Activated CD4-positive, alpha-beta memory T cell treated with anti-CD3 and anti-CD28 coated beads, Interleukin-2, amount 10 ng/mL, durations not matched to agents 7 days and 5 days (primary cell): Measurements from ENCODE around the gene ERP44. TPM values are rescaled to one million over a fixed set of nuclear protein-coding genes. Genes with fewer than 3 reads are reported as not detected.

ENCODE experiments used
- CTCF ChIA-PET: fragments of 350-600 bp; sonication (Branson Sonifier 250); formaldehyde crosslinking; loops from one replicate; lab custom pipeline; 2021; ENCODE audit warnings: antibody characterized with exemption, inconsistent platforms; lab: Charles Lee
- POLR2A ChIA-PET: fragments of 350-600 bp; sonication (Branson Sonifier 250); formaldehyde crosslinking; loops from one replicate; lab custom pipeline; 2021; ENCODE audit warnings: antibody characterized with exemption; lab: Charles Lee
- DNase-seq: peaks from one replicate; pipeline ENCODE4 v3.0.0-alpha.2; 2020
- H3K27ac Mint-ChIP-seq: one replicate; pipeline ENCODE4 v1.8.0; 2021; ENCODE audit warnings: mild to moderate bottlenecking, mixed read lengths
- H3K27me3 Mint-ChIP-seq: one replicate; pipeline ENCODE4 v1.8.0; 2021; ENCODE audit warnings: mixed read lengths
- H3K36me3 Mint-ChIP-seq: one replicate; pipeline ENCODE4 v1.8.0; 2021; ENCODE audit warnings: low read depth, mixed read lengths
- H3K4me1 Mint-ChIP-seq: one replicate; pipeline ENCODE4 v1.8.0; 2021; ENCODE audit warnings: mixed read lengths
- H3K4me3 Mint-ChIP-seq: one replicate; pipeline ENCODE4 v1.8.0; 2021; ENCODE audit warnings: mild to moderate bottlenecking, mixed read lengths
- H3K9me3 Mint-ChIP-seq: one replicate; pipeline ENCODE4 v1.8.0; 2021; ENCODE audit warnings: mixed read lengths
- total RNA-seq, 2 experiments: library from RNA; stranded (reverse); gene quantifications; one replicate each; pipeline ENCODE4 v1.2.3, GENCODE V29; 2021

Gene ERP44
- total RNA-seq, 2 experiments from 2014 or later = 22.3 to 23.3 TPM

GRCh38 chr9:100057624-100058023 lies 41.2 kb downstream of the ERP44 start:
- Mint-ChIP-seq H3K36me3 (peaks cover 19% of the 10 kb centered on the region), H3K4me3 (no peak overlapping the region), H3K27me3 (no peaks in the 10 kb centered on the region), H3K27ac (no peak overlapping the region), H3K4me1 (peaks cover 2% of the 10 kb centered on the region), H3K9me3 (no peaks in the 10 kb centered on the region)
- ChIA-PET CTCF (no interaction called here), POLR2A (no interaction called here)
- no peak for DNase-seq

DNA sequence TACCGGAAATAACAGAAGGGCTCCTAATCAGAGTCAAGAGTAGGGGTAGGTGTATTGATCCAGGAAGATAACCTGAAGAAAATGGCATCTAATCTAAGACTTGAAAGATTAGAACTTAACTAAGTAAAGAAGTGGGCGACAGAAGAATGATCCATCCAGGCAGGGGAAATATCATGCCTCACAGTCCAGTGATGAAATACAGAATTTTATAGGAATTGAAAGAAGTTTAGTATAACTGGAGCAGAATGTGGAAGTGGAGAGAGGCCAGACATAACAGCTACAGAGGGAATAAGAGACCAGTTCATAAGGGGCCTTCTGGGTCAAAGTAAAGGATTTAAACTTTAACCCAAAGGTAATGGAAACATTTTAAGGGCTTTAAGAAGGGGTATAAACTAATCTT lies 42.2 kb downstream of the ERP44 start:
- CTCF ChIA-PET = no interaction called here
- no peaks in the 10 kb centered on the region for H3K9me3 Mint-ChIP-seq
- DNase-seq = no peak
- POLR2A ChIA-PET = no interaction called here
- H3K27me3 Mint-ChIP-seq = no peaks in the 10 kb centered on the region
- H3K36me3 Mint-ChIP-seq = peaks cover 20% of the 10 kb centered on the region
- peaks cover 2% of the 10 kb centered on the region for H3K4me1 Mint-ChIP-seq
- no peak overlapping the region for H3K27ac Mint-ChIP-seq
- H3K4me3 Mint-ChIP-seq = no peak overlapping the region

- no peak for DNase-seq
- H3K27me3 Mint-ChIP-seq = no peaks in the 10 kb centered on the region
- H3K9me3 Mint-ChIP-seq = no peaks in the 10 kb centered on the region
- H3K36me3 Mint-ChIP-seq = peaks cover 29% of the 10 kb centered on the region
- no peak overlapping the region for H3K27ac Mint-ChIP-seq
- H3K4me3 Mint-ChIP-seq = no peak overlapping the region
- no peaks in the 10 kb centered on the region for H3K4me1 Mint-ChIP-seq
- CTCF ChIA-PET = no interaction called here
- POLR2A ChIA-PET = no interaction called here
Observed at GRCh38 chr9:100052375-100052774, 46.4 kb downstream of the ERP44 start.

GRCh38 chr9:100049551-100049950 lies 49.2 kb downstream of the ERP44 start:
- POLR2A ChIA-PET = no interaction called here
- no peak for DNase-seq
- H3K4me3 Mint-ChIP-seq = no peak overlapping the region
- no peaks in the 10 kb centered on the region for H3K27me3 Mint-ChIP-seq
- no peaks in the 10 kb centered on the region for H3K9me3 Mint-ChIP-seq
- no peaks in the 10 kb centered on the region for H3K4me1 Mint-ChIP-seq
- CTCF ChIA-PET = no interaction called here
- H3K27ac Mint-ChIP-seq = no peak overlapping the region
- peaks cover 42% of the 10 kb centered on the region for H3K36me3 Mint-ChIP-seq

DNA sequence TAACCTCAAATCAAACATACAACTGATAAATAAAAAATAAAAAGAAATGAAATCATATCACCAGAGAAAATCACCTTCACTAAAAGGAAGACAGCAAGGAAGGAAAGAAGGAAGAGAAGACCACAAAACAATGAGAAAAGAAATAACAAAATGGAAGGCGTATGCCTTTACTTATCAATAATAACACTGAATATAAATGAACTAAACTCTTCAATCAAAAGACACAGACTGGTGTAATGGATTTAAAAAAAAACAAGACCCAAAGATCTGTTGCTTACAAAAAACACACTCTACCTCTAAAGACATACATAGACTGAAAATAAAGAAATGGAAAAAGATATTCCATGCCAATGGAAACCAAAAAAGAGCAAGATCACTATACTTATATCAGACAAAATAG lies 60.3 kb downstream of the ERP44 start:
- H3K9me3 Mint-ChIP-seq = peaks cover 15% of the 10 kb centered on the region
- CTCF ChIA-PET = no interaction called here

GRCh38 chr9:100033877-100034551 lies 64.8 kb downstream of the ERP44 start:
- Mint-ChIP-seq H3K27ac (peak overlapping the region; percentile 7), H3K27me3 (no peaks in the 10 kb centered on the region), H3K4me1 (peaks cover 28% of the 10 kb centered on the region), H3K36me3 (peaks cover 68% of the 10 kb centered on the region), H3K4me3 (no peak overlapping the region), H3K9me3 (peaks cover 8% of the 10 kb centered on the region)
- ChIA-PET CTCF (no interaction called here), POLR2A (no interaction called here)
- no peak for DNase-seq

More for the DNA sequence above, 60.3 kb downstream of the ERP44 start:
- Mint-ChIP-seq H3K4me1 (peaks cover 23% of the 10 kb centered on the region), H3K4me3 (no peak overlapping the region), H3K27me3 (no peaks in the 10 kb centered on the region), H3K36me3 (peaks cover 81% of the 10 kb centered on the region), H3K27ac (no peak overlapping the region)
- no peak for DNase-seq
- POLR2A ChIA-PET = no interaction called here

GRCh38 chr9:100030548-100030947 lies 68.3 kb downstream of the ERP44 start:
- Mint-ChIP-seq H3K9me3 (peaks cover 6% of the 10 kb centered on the region), H3K27ac (no peak overlapping the region), H3K27me3 (no peaks in the 10 kb centered on the region), H3K4me3 (no peak overlapping the region), H3K4me1 (peaks cover 29% of the 10 kb centered on the region), H3K36me3 (peaks cover 39% of the 10 kb centered on the region)
- no peak for DNase-seq
- POLR2A ChIA-PET = interaction anchor here (0.5 kb wide), 1 partner anchor 192 kb away, joined by 3 read pairs; no protein-coding TSS in a partner anchor
- CTCF ChIA-PET = interaction anchor here (1.8 kb wide), 1 partner anchor 14 kb away, joined by 4 read pairs; no protein-coding TSS in a partner anchor

GRCh38 chr9:100029251-100029650 lies 69.5 kb downstream of the ERP44 start:
- Mint-ChIP-seq H3K36me3 (peaks cover 28% of the 10 kb centered on the region), H3K4me3 (no peak overlapping the region), H3K9me3 (peaks cover 6% of the 10 kb centered on the region), H3K27ac (no peak overlapping the region), H3K4me1 (peaks cover 20% of the 10 kb centered on the region), H3K27me3 (no peaks in the 10 kb centered on the region)
- CTCF ChIA-PET = interaction anchor here (1.1 to 2.4 kb wide), 2 partner anchors 180 to 190 kb away, joined by 5 to 8 read pairs; no protein-coding TSS in a partner anchor
- DNase-seq = no peak
- POLR2A ChIA-PET = interaction anchor here (0.7 kb wide), 1 partner anchor 585 kb away, joined by 3 read pairs; no protein-coding TSS in a partner anchor

- peak; percentile 73 for DNase-seq
- H3K4me1 Mint-ChIP-seq = peaks cover 12% of the 10 kb centered on the region
- CTCF ChIA-PET = interaction anchor here (1.0 to 2.5 kb wide), 8 partner anchors 9 to 297 kb away, joined by 4 to 12 read pairs (median 7); no protein-coding TSS in a partner anchor
- peaks cover 18% of the 10 kb centered on the region for H3K36me3 Mint-ChIP-seq
- no peak overlapping the region for H3K27ac Mint-ChIP-seq
- H3K9me3 Mint-ChIP-seq = no peaks in the 10 kb centered on the region
- POLR2A ChIA-PET = no interaction called here
- no peak overlapping the region for H3K4me3 Mint-ChIP-seq
- H3K27me3 Mint-ChIP-seq = no peaks in the 10 kb centered on the region
Observed at GRCh38 chr9:100028201-100028784, 70.5 kb downstream of the ERP44 start.

DNA sequence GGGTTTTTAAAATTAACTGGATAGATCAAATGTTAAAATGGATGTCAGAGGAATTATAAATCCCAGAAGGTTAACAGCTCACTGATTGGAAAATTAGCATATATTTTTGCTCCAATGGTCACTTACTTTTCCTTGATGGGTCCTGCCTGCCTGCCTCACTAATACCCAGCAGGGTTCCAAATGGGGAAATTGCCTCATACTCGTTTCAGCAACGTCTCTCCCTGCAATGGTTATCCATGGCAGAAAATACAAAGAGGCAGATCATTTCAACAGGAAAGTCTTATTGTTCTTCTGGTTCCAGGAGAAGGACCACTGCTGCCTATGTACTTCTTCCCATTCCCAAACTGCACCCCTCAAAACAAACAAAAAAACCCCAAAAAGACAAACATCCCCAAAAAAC lies 71.3 kb downstream of the ERP44 start:
- Mint-ChIP-seq H3K27me3 (no peaks in the 10 kb centered on the region), H3K36me3 (peaks cover 11% of the 10 kb centered on the region), H3K27ac (no peak overlapping the region), H3K4me1 (peaks cover 12% of the 10 kb centered on the region), H3K4me3 (no peak overlapping the region), H3K9me3 (no peaks in the 10 kb centered on the region)
- ChIA-PET CTCF (interaction anchor here (1.0 to 2.5 kb wide), 11 partner anchors 9 to 297 kb away, joined by 3 to 12 read pairs (median 5); no protein-coding TSS in a partner anchor), POLR2A (no interaction called here)
- no peak for DNase-seq

GRCh38 chr9:100021931-100022330 lies 76.9 kb downstream of the ERP44 start:
- H3K27me3 Mint-ChIP-seq = no peaks in the 10 kb centered on the region
- H3K36me3 Mint-ChIP-seq = peaks cover 16% of the 10 kb centered on the region
- DNase-seq = no peak
- no peaks in the 10 kb centered on the region for H3K4me1 Mint-ChIP-seq
- no peak overlapping the region for H3K27ac Mint-ChIP-seq
- ChIA-PET CTCF (no interaction called here), POLR2A (no interaction called here)
- no peak overlapping the region for H3K4me3 Mint-ChIP-seq
- H3K9me3 Mint-ChIP-seq = no peaks in the 10 kb centered on the region

DNA sequence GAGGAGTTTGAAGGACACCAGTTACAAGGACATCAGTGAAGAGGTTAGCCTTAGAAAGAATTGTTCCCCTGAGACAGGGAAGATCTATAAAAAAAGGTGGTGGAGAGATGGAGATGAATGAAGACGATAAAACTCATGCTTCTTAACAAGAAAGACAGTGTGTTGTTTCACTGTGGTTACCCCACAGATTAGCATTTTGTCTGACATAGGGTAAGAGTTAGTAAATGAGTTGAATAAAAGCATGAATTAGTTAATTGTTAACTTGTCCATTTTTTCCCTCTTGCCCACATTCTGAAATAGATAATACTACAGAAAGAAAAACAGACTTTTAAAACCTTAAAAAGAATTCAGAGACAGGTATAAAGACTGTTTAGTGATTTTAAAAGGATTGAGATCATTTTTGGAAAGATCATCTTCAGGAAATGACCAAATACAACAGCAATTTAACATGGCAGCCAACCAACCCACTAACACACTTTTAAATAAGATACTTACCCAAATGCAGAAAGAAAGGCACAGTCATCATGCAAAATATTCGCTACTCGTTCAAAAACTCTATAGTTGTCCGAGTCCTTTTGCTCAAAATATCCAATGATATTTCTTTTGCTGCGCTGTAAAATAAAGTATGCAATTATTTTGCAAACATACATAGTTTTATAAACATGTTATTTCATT lies 78.5 kb downstream of the ERP44 start:
- ChIA-PET CTCF (no interaction called here), POLR2A (no interaction called here)
- no peaks in the 10 kb centered on the region for H3K27me3 Mint-ChIP-seq
- DNase-seq = no peak
- H3K9me3 Mint-ChIP-seq = no peaks in the 10 kb centered on the region
- H3K36me3 Mint-ChIP-seq = peaks cover 22% of the 10 kb centered on the region
- no peak overlapping the region for H3K4me3 Mint-ChIP-seq
- no peaks in the 10 kb centered on the region for H3K4me1 Mint-ChIP-seq
- H3K27ac Mint-ChIP-seq = no peak overlapping the region

DNA sequence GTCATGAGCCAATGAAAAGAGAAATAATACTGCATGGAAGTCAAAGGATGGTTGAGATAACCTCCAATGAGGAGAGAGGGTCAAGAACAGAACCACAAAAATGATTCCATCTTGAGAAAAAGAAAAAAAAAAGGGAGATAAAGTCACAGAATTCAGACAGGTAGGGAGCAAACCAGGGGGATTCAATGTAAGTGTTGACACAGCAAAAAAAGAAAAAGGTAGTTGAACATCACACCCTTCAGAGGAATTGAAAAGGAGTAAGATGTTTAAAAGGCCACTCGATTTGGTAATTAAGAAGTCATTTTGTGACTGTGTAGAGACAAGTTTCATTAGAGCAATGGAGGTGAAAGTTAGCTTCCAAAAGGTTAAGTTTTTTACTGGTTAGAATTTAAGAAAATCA lies 79.3 kb downstream of the ERP44 start:
- Mint-ChIP-seq H3K27ac (no peak overlapping the region), H3K36me3 (peaks cover 24% of the 10 kb centered on the region), H3K9me3 (no peaks in the 10 kb centered on the region), H3K4me1 (no peaks in the 10 kb centered on the region), H3K27me3 (no peaks in the 10 kb centered on the region), H3K4me3 (no peak overlapping the region)
- POLR2A ChIA-PET = no interaction called here
- CTCF ChIA-PET = interaction anchor here (0.7 kb wide), 1 partner anchor 51 kb away, joined by 3 read pairs; no protein-coding TSS in a partner anchor
- DNase-seq = no peak
